GM12892 (cell line): Measurements from ENCODE around the gene ARHGDIB.
A peak's percentile ranks its signal among the peaks of the same experiment; 100 is the strongest.

Source experiments
- DNase-seq: peaks from one replicate; pipeline ENCODE4 v3.0.0; 2011; ENCODE audit not compliant: insufficient read length
- FAIRE-seq: peaks from 2 replicates; lab custom pipeline; 2011; peaks lifted over from hg19 to GRCh38; lab: Jason Lieb, UNC
- POLR2A ChIP-seq: IDR thresholded peaks from 2 replicates; pipeline ENCODE4 v1.6.1; 2011; ENCODE audit warnings: low read depth, low read length, control low read depth
- POLR2AphosphoS5 ChIP-seq: IDR thresholded peaks from 2 replicates; pipeline ENCODE4 v1.6.1; 2011; ENCODE audit warnings: low read depth, low read length, control low read depth
- TAF1 ChIP-seq: IDR thresholded peaks from 2 replicates; pipeline ENCODE4 v1.6.1; 2011; ENCODE audit warnings: low read depth, mild to moderate bottlenecking, control low read depth, low read length, borderline replicate concordance

ARHGDIB gene

GRCh38 chr12:14952299-14952921 lies 9.0 kb downstream of the ARHGDIB start:
- TF ChIP-seq TAF1 (no peak), POLR2A (peak; percentile 37; the same call in 1 of the 2 replicates), POLR2AphosphoS5 (0 out of 2 replicates have a peak, but pooled peaks have one; percentile 15)
- FAIRE-seq (peak; percentile 97), DNase-seq (no peak)

GRCh38 chr12:14951851-14952250 lies 9.6 kb downstream of the ARHGDIB start:
- peak; percentile 5 for FAIRE-seq
- TF ChIP-seq POLR2A (no peak), TAF1 (no peak), POLR2AphosphoS5 (no peak)
- no peak for DNase-seq

- no peak for TF ChIP-seq POLR2A
- TF ChIP-seq POLR2AphosphoS5: no peak
- no peak for TF ChIP-seq TAF1
- DNase-seq (no peak), FAIRE-seq (peak; percentile 88)
Observed at GRCh38 chr12:14950982-14951746, 10.2 kb downstream of the ARHGDIB start.

GRCh38 chr12:14950421-14950820 lies 11.0 kb downstream of the ARHGDIB start:
- TF ChIP-seq TAF1 (no peak), POLR2A (peak; percentile 31; the same call in 1 of the 2 replicates)
- peak; percentile 97 for FAIRE-seq
- DNase-seq: no peak

- TF ChIP-seq POLR2AphosphoS5: no peak
- no peak; the same call in 1 of the 2 replicates for TF ChIP-seq POLR2A
- TF ChIP-seq TAF1: no peak
- DNase-seq (no peak), FAIRE-seq (no peak)
Observed at GRCh38 chr12:14949631-14950030, 11.8 kb downstream of the ARHGDIB start.

GRCh38 chr12:14948672-14949071 lies 12.7 kb downstream of the ARHGDIB start:
- DNase-seq (no peak), FAIRE-seq (peak; percentile 98)

GRCh38 chr12:14946861-14947260 lies 14.5 kb downstream of the ARHGDIB start:
- TF ChIP-seq TAF1: no peak
- no peak for TF ChIP-seq POLR2A
- TF ChIP-seq POLR2AphosphoS5: no peak
- DNase-seq (no peak), FAIRE-seq (no peak)

More at GRCh38 chr12:14948672-14949071, 12.7 kb downstream of the ARHGDIB start:
- TF ChIP-seq POLR2AphosphoS5: peak; percentile 96
- peak; percentile 93 for TF ChIP-seq POLR2A
- TF ChIP-seq TAF1: peak; percentile 87

- TF ChIP-seq POLR2A (no peak), TAF1 (no peak), POLR2AphosphoS5 (no peak)
- no peak for DNase-seq
- FAIRE-seq: no peak
Observed at GRCh38 chr12:14946162-14946561, 15.2 kb downstream of the ARHGDIB start.

GRCh38 chr12:14942196-14942931 lies 19.0 kb downstream of the ARHGDIB start:
- TF ChIP-seq POLR2AphosphoS5: no peak
- peak; percentile 17; the same call in 1 of the 2 replicates for TF ChIP-seq POLR2A
- no peak for DNase-seq
- FAIRE-seq: no peak

- TF ChIP-seq TAF1 (no peak), POLR2AphosphoS5 (no peak; the same call in none of the 2 replicates), POLR2A (peak; percentile 32; the same call in 1 of the 2 replicates)
- FAIRE-seq: no peak
- DNase-seq: no peak
Observed at GRCh38 chr12:14941369-14941768, 20.0 kb downstream of the ARHGDIB start.

GRCh38 chr12:14938301-14938700 lies 23.1 kb downstream of the ARHGDIB start, which contains the start of gene ERP27:
Gene ERP27 (minus strand): TSS chr12:14938537. CDS start chr12:14938508, 29 bp downstream.
- DNase-seq (no peak), FAIRE-seq (no peak)
- TF ChIP-seq POLR2A: no peak
- TF ChIP-seq TAF1: no peak
- no peak for TF ChIP-seq POLR2AphosphoS5
